HepG2 (cell line): ENCODE measurements around the gene SLC39A2. TPM values are rescaled to one million over a fixed set of nuclear protein-coding genes. Genes with fewer than 3 reads are reported as not detected.

ENCODE experiments used
- EHMT2 ChIP-seq: fragments of 200-600 bp; sonication (generic); IDR thresholded peaks from 2 replicates; pipeline ENCODE4 v1.7.0; 2017; ENCODE audit warnings: antibody characterized with exemption, low read depth, low read length, borderline replicate concordance
- ELF4 ChIP-seq: sonication (generic); formaldehyde crosslinking; IDR thresholded peaks from 2 replicates; pipeline ENCODE4 v1.5.0; 2020; ENCODE audit warnings: missing genetic modification reagents, mild to moderate bottlenecking, moderate library complexity, borderline replicate concordance
- FOXP4 ChIP-seq: sonication (generic); formaldehyde crosslinking; IDR thresholded peaks from 2 replicates; pipeline ENCODE4 v1.4.0; 2020; ENCODE audit warnings: missing genetic modification reagents
- KLF11 ChIP-seq: IDR thresholded peaks from 2 replicates; pipeline ENCODE4 v1.6.1; 2016; ENCODE audit warnings: missing compliant biosample characterization
- NFIC ChIP-seq: IDR thresholded peaks from 2 replicates; pipeline ENCODE4 v1.6.1; 2012; ENCODE audit warnings: mild to moderate bottlenecking, low read length, inconsistent platforms
- PLRG1 ChIP-seq: fragments of 450-650 bp; conservative IDR thresholded peaks from 2 replicates; pipeline ENCODE4 v1.6.1; 2016
- SOX13 ChIP-seq, 3 experiments: fragments of 450-650 bp in 1 of 3; sonication (generic) in 1 of 3; formaldehyde crosslinking in 1 of 3; IDR thresholded peaks in 2 of 3; conservative IDR thresholded peaks in 1 of 3; 2 replicates each; pipeline versions ENCODE4 v1.5.0 to v1.6.1; 2016 to 2020; ENCODE audit warnings: antibody characterized with exemption in 1 of 3, mild to moderate bottlenecking in 1 of 3, missing compliant biosample characterization in 1 of 3, missing genetic modification reagents in 1 of 3, moderate library complexity in 1 of 3
- SUZ12 ChIP-seq: fragments of 150-350 bp; IDR thresholded peaks from 2 replicates; pipeline ENCODE4 v1.6.1; 2014; ENCODE audit warnings: low read depth, low read length
- TCF7L2 ChIP-seq: IDR thresholded peaks from 2 replicates; pipeline ENCODE4 v1.6.1; 2011; ENCODE audit warnings: mild to moderate bottlenecking, low read depth, low read length, moderate library complexity
- TFAP4 ChIP-seq: sonication (generic); IDR thresholded peaks from 2 replicates; pipeline ENCODE4 v1.6.1; 2016; ENCODE audit warnings: low read depth, borderline replicate concordance
- WIZ ChIP-seq: sonication (generic); formaldehyde crosslinking; IDR thresholded peaks from 2 replicates; pipeline ENCODE4 v1.5.1; 2020; ENCODE audit warnings: mild to moderate bottlenecking, missing genetic modification reagents
- YY1 ChIP-seq: IDR thresholded peaks from 2 replicates; pipeline ENCODE4 v1.6.1; 2011; ENCODE audit warnings: low read length, low read depth, moderate library complexity, mild to moderate bottlenecking; ENCODE audit not compliant: insufficient read depth, insufficient replicate concordance
- ZFP37 ChIP-seq: sonication (generic); formaldehyde crosslinking; IDR thresholded peaks from 2 replicates; pipeline ENCODE4 v1.4.0; 2020; ENCODE audit warnings: missing genetic modification reagents, borderline replicate concordance
- ZNF343 ChIP-seq: sonication (generic); formaldehyde crosslinking; IDR thresholded peaks from 2 replicates; pipeline ENCODE4 v1.4.0; 2020; ENCODE audit warnings: mild to moderate bottlenecking, missing genetic modification reagents
- ZNF530 ChIP-seq: sonication (generic); formaldehyde crosslinking; IDR thresholded peaks from 2 replicates; pipeline ENCODE4 v1.5.0; 2020; ENCODE audit warnings: low read depth, mild to moderate bottlenecking, missing genetic modification reagents
- ZNF574 ChIP-seq: sonication (generic); formaldehyde crosslinking; IDR thresholded peaks from 2 replicates; pipeline ENCODE4 v1.4.0; 2020; ENCODE audit warnings: missing genetic modification reagents
- ZNF782 ChIP-seq: sonication (generic); formaldehyde crosslinking; IDR thresholded peaks from 2 replicates; pipeline ENCODE4 v1.4.0; 2020; ENCODE audit warnings: missing genetic modification reagents, mild to moderate bottlenecking, borderline replicate concordance
- polyA plus RNA-seq, 8 experiments: library from polyadenylated mRNA; depleted of rRNA in 3 of 8; stranded (reverse) in 7 of 8; unstranded in 1 of 8; fragments of >200 nt; fragmentation: Illumina TruSeq in 4 of 8; extraction: Trizol in 4 of 8; gene quantifications; 2 replicates each; pipeline versions ENCODE4 v1.2.1 to v1.2.3, GENCODE V29; 2011 to 2016; ENCODE audit warnings: low read depth in 4 of 8, missing spikeins in 1 of 8, mixed read lengths in 1 of 8; ENCODE audit not compliant: insufficient read depth in 1 of 8
- total RNA-seq, 5 experiments: library from RNA; depleted of rRNA; stranded (reverse); fragments of >200 nt; fragmentation: Illumina TruSeq; extraction: Trizol; gene quantifications; 2 replicates each; pipeline ENCODE4 v1.2.3, GENCODE V29; 2016; ENCODE audit warnings: low read depth in 1 of 5
- TF ChIP-seq, protein P1 (sequence below): sonication (generic); formaldehyde crosslinking; IDR thresholded peaks from 2 replicates; pipeline ENCODE4 v1.5.0; 2020; ENCODE audit warnings: mild to moderate bottlenecking, missing genetic modification reagents
- TF ChIP-seq, protein P2 (sequence below): sonication (generic); formaldehyde crosslinking; IDR thresholded peaks from 2 replicates; pipeline ENCODE4 v1.4.0; 2020; ENCODE audit warnings: missing genetic modification reagents, low read depth, mild to moderate bottlenecking, borderline replicate concordance
- TF ChIP-seq, protein P3 (sequence below): IDR thresholded peaks from 2 replicates; pipeline ENCODE4 v1.6.1; 2016; ENCODE audit warnings: control low read depth

SLC39A2 gene
- total and polyA plus RNA-seq, 2 of the 13 experiments (the other 11 are each of a cell fraction or from before 2014, with no cell fraction given): 0.08 to 0.11 TPM

GRCh38 chr14:21014761-21015190 is 15.7 kb downstream of the SLC39A2 start (continued):
- TF ChIP-seq ZFP37 (CRISPR knock-in tag): no peak
- no peak for TF ChIP-seq WIZ (CRISPR knock-in tag)
- TF ChIP-seq TFAP4: no peak
- TF ChIP-seq ZNF530: no peak
- no peak for TF ChIP-seq FOXP4 (CRISPR knock-in tag)
- TF ChIP-seq, protein P1, sequence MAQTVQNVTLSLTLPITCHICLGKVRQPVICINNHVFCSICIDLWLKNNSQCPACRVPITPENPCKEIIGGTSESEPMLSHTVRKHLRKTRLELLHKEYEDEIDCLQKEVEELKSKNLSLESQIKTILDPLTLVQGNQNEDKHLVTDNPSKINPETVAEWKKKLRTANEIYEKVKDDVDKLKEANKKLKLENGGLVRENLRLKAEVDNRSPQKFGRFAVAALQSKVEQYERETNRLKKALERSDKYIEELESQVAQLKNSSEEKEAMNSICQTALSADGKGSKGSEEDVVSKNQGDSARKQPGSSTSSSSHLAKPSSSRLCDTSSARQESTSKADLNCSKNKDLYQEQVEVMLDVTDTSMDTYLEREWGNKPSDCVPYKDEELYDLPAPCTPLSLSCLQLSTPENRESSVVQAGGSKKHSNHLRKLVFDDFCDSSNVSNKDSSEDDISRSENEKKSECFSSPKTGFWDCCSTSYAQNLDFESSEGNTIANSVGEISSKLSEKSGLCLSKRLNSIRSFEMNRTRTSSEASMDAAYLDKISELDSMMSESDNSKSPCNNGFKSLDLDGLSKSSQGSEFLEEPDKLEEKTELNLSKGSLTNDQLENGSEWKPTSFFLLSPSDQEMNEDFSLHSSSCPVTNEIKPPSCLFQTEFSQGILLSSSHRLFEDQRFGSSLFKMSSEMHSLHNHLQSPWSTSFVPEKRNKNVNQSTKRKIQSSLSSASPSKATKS: no peak
- no peak for TF ChIP-seq ELF4 (CRISPR knock-in tag)
- TF ChIP-seq SUZ12: no peak
- no peak for TF ChIP-seq PLRG1
- TF ChIP-seq TCF7L2: no peak
- TF ChIP-seq YY1: no peak
- no peak for TF ChIP-seq NFIC
- no peak for TF ChIP-seq ZNF343 (CRISPR knock-in tag)
- peak; percentile 40; the same call in 1 of the 2 replicates for TF ChIP-seq ZNF574 (CRISPR knock-in tag)
- TF ChIP-seq, protein P2, sequence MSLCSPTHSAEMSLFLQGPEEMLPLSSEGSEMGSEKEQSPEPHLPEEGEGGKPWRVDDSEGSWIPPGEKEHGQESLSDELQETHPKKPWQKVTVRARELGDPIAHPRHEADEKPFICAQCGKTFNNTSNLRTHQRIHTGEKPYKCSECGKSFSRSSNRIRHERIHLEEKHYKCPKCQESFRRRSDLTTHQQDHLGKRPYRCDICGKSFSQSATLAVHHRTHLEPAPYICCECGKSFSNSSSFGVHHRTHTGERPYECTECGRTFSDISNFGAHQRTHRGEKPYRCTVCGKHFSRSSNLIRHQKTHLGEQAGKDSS: no peak
- TF ChIP-seq KLF11 (CRISPR knock-in tag): no peak; the same call in 1 of the 2 replicates
- TF ChIP-seq, protein P3, sequence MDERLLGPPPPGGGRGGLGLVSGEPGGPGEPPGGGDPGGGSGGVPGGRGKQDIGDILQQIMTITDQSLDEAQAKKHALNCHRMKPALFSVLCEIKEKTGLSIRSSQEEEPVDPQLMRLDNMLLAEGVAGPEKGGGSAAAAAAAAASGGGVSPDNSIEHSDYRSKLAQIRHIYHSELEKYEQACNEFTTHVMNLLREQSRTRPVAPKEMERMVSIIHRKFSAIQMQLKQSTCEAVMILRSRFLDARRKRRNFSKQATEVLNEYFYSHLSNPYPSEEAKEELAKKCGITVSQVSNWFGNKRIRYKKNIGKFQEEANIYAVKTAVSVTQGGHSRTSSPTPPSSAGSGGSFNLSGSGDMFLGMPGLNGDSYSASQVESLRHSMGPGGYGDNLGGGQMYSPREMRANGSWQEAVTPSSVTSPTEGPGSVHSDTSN (CRISPR knock-in tag): peak; percentile 82
- TF ChIP-seq ZNF782 (CRISPR knock-in tag): no peak; the same call in 1 of the 2 replicates
- TF ChIP-seq EHMT2: no peak
- no peak for TF ChIP-seq SOX13 (IDR thresholded peaks at IDR 0.05)
- no peak; a peak in 1 of 4 replicates for TF ChIP-seq SOX13 (CRISPR knock-in tag; conservative IDR thresholded peaks at IDR 0.05 in 1 of 2, IDR thresholded peaks at IDR 0.05 in 1 of 2)
